ENCODE results near the gene UIMC1.
A peak's percentile ranks its signal among the peaks of the same experiment; 100 is the strongest.

The UIMC1 gene

GRCh38 chr5:176887252-176887849 lies 119.2 kb downstream of the UIMC1 start:
- Mint-ChIP-seq H3K36me3 (ENCODE audit: low read depth) (peaks cover 100% of the 10 kb centered on the region), H3K27me3 (no peaks in the 10 kb centered on the region), H3K4me1 (ENCODE audit: low read depth) (peaks cover 40% of the 10 kb centered on the region), H3K4me3 (no peak overlapping the region), H3K27ac (no peak overlapping the region), H3K9me3 (no peaks in the 10 kb centered on the region)
- intact Hi-C loops (cut with micrococcal nuclease) = no loop called here

- Mint-ChIP-seq H3K27me3 (no peaks in the 10 kb centered on the region), H3K4me3 (no peak overlapping the region)
- intact Hi-C loops (cut with micrococcal nuclease) = no loop called here
These were observed 120.0 kb downstream of the UIMC1 start for GRCh38 chr5:176886336-176887251.

GRCh38 chr5:176884571-176884890 lies 122.0 kb downstream of the UIMC1 start:
- Mint-ChIP-seq H3K36me3 (ENCODE audit: low read depth) (peaks cover 100% of the 10 kb centered on the region), H3K9me3 (no peaks in the 10 kb centered on the region), H3K27ac (no peak overlapping the region), H3K4me1 (ENCODE audit: low read depth) (peaks cover 25% of the 10 kb centered on the region), H3K27me3 (no peaks in the 10 kb centered on the region), H3K4me3 (no peak overlapping the region)
- intact Hi-C loops (cut with micrococcal nuclease) = no loop called here

More at GRCh38 chr5:176886336-176887251, 120.0 kb downstream of the UIMC1 start:
- H3K9me3 Mint-ChIP-seq = no peaks in the 10 kb centered on the region
- no peak overlapping the region for H3K27ac Mint-ChIP-seq
- H3K4me1 Mint-ChIP-seq (ENCODE audit: low read depth) = peaks cover 32% of the 10 kb centered on the region
- peaks cover 100% of the 10 kb centered on the region for H3K36me3 Mint-ChIP-seq (ENCODE audit: low read depth)

- Mint-ChIP-seq H3K4me3 (no peak overlapping the region), H3K36me3 (ENCODE audit: low read depth) (peaks cover 98% of the 10 kb centered on the region), H3K9me3 (no peaks in the 10 kb centered on the region), H3K27ac (no peak overlapping the region), H3K27me3 (no peaks in the 10 kb centered on the region), H3K4me1 (ENCODE audit: low read depth) (peaks cover 25% of the 10 kb centered on the region)
- intact Hi-C loops (cut with micrococcal nuclease) = no loop called here
These were observed 122.6 kb downstream of the UIMC1 start for GRCh38 chr5:176883700-176884570.

- intact Hi-C loops (cut with micrococcal nuclease) = no loop called here
- peaks cover 25% of the 10 kb centered on the region for H3K4me1 Mint-ChIP-seq (ENCODE audit: low read depth)
- H3K36me3 Mint-ChIP-seq (ENCODE audit: low read depth) = peaks cover 89% of the 10 kb centered on the region
- no peak overlapping the region for H3K4me3 Mint-ChIP-seq
- no peaks in the 10 kb centered on the region for H3K9me3 Mint-ChIP-seq
- H3K27ac Mint-ChIP-seq = no peak overlapping the region
- no peaks in the 10 kb centered on the region for H3K27me3 Mint-ChIP-seq
These were observed 124.0 kb downstream of the UIMC1 start for GRCh38 chr5:176882567-176882903.

- H3K4me3 Mint-ChIP-seq = no peak overlapping the region
- H3K27me3 Mint-ChIP-seq = peaks cover 1% of the 10 kb centered on the region
- H3K4me1 Mint-ChIP-seq (ENCODE audit: low read depth) = peaks cover 26% of the 10 kb centered on the region
- H3K36me3 Mint-ChIP-seq (ENCODE audit: low read depth) = peaks cover 84% of the 10 kb centered on the region
- no peak overlapping the region for H3K27ac Mint-ChIP-seq
- intact Hi-C loops (cut with micrococcal nuclease) = no loop called here
- no peaks in the 10 kb centered on the region for H3K9me3 Mint-ChIP-seq
These were observed 124.6 kb downstream of the UIMC1 start for GRCh38 chr5:176881816-176882566.

GRCh38 chr5:176881021-176881749 lies 125.4 kb downstream of the UIMC1 start:
- intact Hi-C loops (cut with micrococcal nuclease) = no loop called here
- H3K9me3 Mint-ChIP-seq = no peaks in the 10 kb centered on the region
- H3K4me1 Mint-ChIP-seq (ENCODE audit: low read depth) = peaks cover 28% of the 10 kb centered on the region
- H3K27me3 Mint-ChIP-seq = peaks cover 8% of the 10 kb centered on the region
- no peak overlapping the region for H3K4me3 Mint-ChIP-seq
- H3K36me3 Mint-ChIP-seq (ENCODE audit: low read depth) = peaks cover 76% of the 10 kb centered on the region
- H3K27ac Mint-ChIP-seq = no peak overlapping the region

GRCh38 chr5:176880366-176881020 lies 126.1 kb downstream of the UIMC1 start:
- Mint-ChIP-seq H3K36me3 (ENCODE audit: low read depth) (peaks cover 69% of the 10 kb centered on the region), H3K27ac (no peak overlapping the region), H3K27me3 (peaks cover 15% of the 10 kb centered on the region), H3K9me3 (no peaks in the 10 kb centered on the region), H3K4me1 (ENCODE audit: low read depth) (peaks cover 30% of the 10 kb centered on the region), H3K4me3 (no peak overlapping the region)
- intact Hi-C loops (cut with micrococcal nuclease) = no loop called here

GRCh38 chr5:176879663-176880361 lies 126.8 kb downstream of the UIMC1 start:
- Mint-ChIP-seq H3K4me3 (no peak overlapping the region), H3K4me1 (ENCODE audit: low read depth) (peaks cover 33% of the 10 kb centered on the region), H3K27ac (no peak overlapping the region), H3K27me3 (peaks cover 22% of the 10 kb centered on the region), H3K9me3 (no peaks in the 10 kb centered on the region), H3K36me3 (ENCODE audit: low read depth) (peaks cover 62% of the 10 kb centered on the region)
- intact Hi-C loops (cut with micrococcal nuclease) = no loop called here

- intact Hi-C loops (cut with micrococcal nuclease) = no loop called here
- Mint-ChIP-seq H3K9me3 (peaks cover 2% of the 10 kb centered on the region), H3K27ac (peak overlapping the region; percentile 12), H3K36me3 (ENCODE audit: low read depth) (peaks cover 59% of the 10 kb centered on the region), H3K4me3 (no peak overlapping the region), H3K4me1 (ENCODE audit: low read depth) (peaks cover 34% of the 10 kb centered on the region), H3K27me3 (peaks cover 23% of the 10 kb centered on the region)
These were observed 127.5 kb downstream of the UIMC1 start for GRCh38 chr5:176878906-176879662.

- intact Hi-C loops (cut with micrococcal nuclease) = no loop called here
- H3K4me1 Mint-ChIP-seq (ENCODE audit: low read depth) = peaks cover 40% of the 10 kb centered on the region
- H3K36me3 Mint-ChIP-seq (ENCODE audit: low read depth) = peaks cover 59% of the 10 kb centered on the region
- no peak overlapping the region for H3K4me3 Mint-ChIP-seq
- H3K9me3 Mint-ChIP-seq = peaks cover 9% of the 10 kb centered on the region
- peaks cover 23% of the 10 kb centered on the region for H3K27me3 Mint-ChIP-seq
- H3K27ac Mint-ChIP-seq = peak overlapping the region; percentile 12
These were observed 128.1 kb downstream of the UIMC1 start for GRCh38 chr5:176878463-176878862.
